NT2/D1 (cell line): Measurements from ENCODE around the gene SPATA13.

Experiments
- DNase-seq: peaks from one replicate; pipeline ENCODE4 v3.0.0-alpha.2; 2011; ENCODE audit warnings: low read depth, low spot score
- H3K27me3 ChIP-seq: 2 replicates; pipeline ENCODE4 v1.6.0; 2011; ENCODE audit warnings: mild to moderate bottlenecking; ENCODE audit not compliant: insufficient read length, insufficient read depth
- H3K36me3 ChIP-seq: 2 replicates; pipeline ENCODE4 v1.6.1; 2011; ENCODE audit warnings: mild to moderate bottlenecking, low read length, mixed read lengths; ENCODE audit not compliant: insufficient read depth, insufficient read length
- H3K4me1 ChIP-seq: 2 replicates; pipeline ENCODE4 v1.5.1; 2011; ENCODE audit not compliant: insufficient read depth, insufficient read length
- H3K4me3 ChIP-seq: 2 replicates; pipeline ENCODE4 v1.5.1; 2011; ENCODE audit warnings: low read depth; ENCODE audit not compliant: insufficient read length
- H3K9ac ChIP-seq: 2 replicates; pipeline ENCODE4 v1.6.0; 2011; ENCODE audit warnings: low read depth; ENCODE audit not compliant: insufficient read length
- H3K9me3 ChIP-seq: 2 replicates; pipeline ENCODE4 v1.5.1; 2011; ENCODE audit warnings: mild to moderate bottlenecking, low read length; ENCODE audit not compliant: insufficient read depth
- SUZ12 ChIP-seq: IDR thresholded peaks from 2 replicates; pipeline ENCODE4 v1.6.1; 2011; ENCODE audit not compliant: insufficient read length, insufficient read depth; ENCODE audit errors: extremely low read depth
- YY1 ChIP-seq: IDR thresholded peaks from 2 replicates; pipeline ENCODE4 v1.6.1; 2011; ENCODE audit not compliant: insufficient read length, insufficient read depth
- ZNF274 ChIP-seq: IDR thresholded peaks from 2 replicates; pipeline ENCODE4 v1.6.1; 2011; ENCODE audit warnings: mild to moderate bottlenecking, low read depth, low read length

SPATA13 gene

GRCh38 chr13:24225930-24226329 lies 65.4 kb downstream of the SPATA13 start:
- no peaks in the 10 kb centered on the region for H3K27me3 ChIP-seq
- no peak overlapping the region for H3K4me3 ChIP-seq
- TF ChIP-seq SUZ12 = no peak
- TF ChIP-seq YY1 = no peak
- TF ChIP-seq ZNF274 = no peak
- peaks cover 4% of the 10 kb centered on the region; the same call in 1 of the 2 replicates for H3K9me3 ChIP-seq
- DNase-seq = no peak
- H3K36me3 ChIP-seq = peaks cover 30% of the 10 kb centered on the region
- H3K4me1 ChIP-seq = no peaks in the 10 kb centered on the region
- no peak overlapping the region for H3K9ac ChIP-seq

- H3K4me3 ChIP-seq = no peak overlapping the region
- H3K9me3 ChIP-seq = peaks cover 4% of the 10 kb centered on the region; the same call in 1 of the 2 replicates
- H3K9ac ChIP-seq = no peak overlapping the region
- no peaks in the 10 kb centered on the region for H3K27me3 ChIP-seq
- H3K4me1 ChIP-seq = no peaks in the 10 kb centered on the region
- no peak for DNase-seq
- TF ChIP-seq YY1 (no peak), ZNF274 (no peak), SUZ12 (no peak)
- H3K36me3 ChIP-seq = peaks cover 30% of the 10 kb centered on the region
These were observed 66.2 kb downstream of the SPATA13 start for GRCh38 chr13:24226762-24227161.

- Histone ChIP-seq H3K9me3 (peaks cover 4% of the 10 kb centered on the region; the same call in 1 of the 2 replicates), H3K9ac (no peak overlapping the region), H3K27me3 (no peaks in the 10 kb centered on the region), H3K4me3 (no peak overlapping the region), H3K36me3 (peaks cover 15% of the 10 kb centered on the region), H3K4me1 (no peaks in the 10 kb centered on the region)
- TF ChIP-seq YY1 (no peak), SUZ12 (no peak), ZNF274 (no peak)
- peak; percentile 40 for DNase-seq
These were observed 68.4 kb downstream of the SPATA13 start for GRCh38 chr13:24228852-24229458.

GRCh38 chr13:24230428-24231072 lies 70.0 kb downstream of the SPATA13 start:
- peaks cover 3% of the 10 kb centered on the region for H3K36me3 ChIP-seq
- no peak overlapping the region for H3K4me3 ChIP-seq
- TF ChIP-seq SUZ12 = no peak
- no peak for TF ChIP-seq ZNF274
- TF ChIP-seq YY1 = no peak
- H3K4me1 ChIP-seq = no peaks in the 10 kb centered on the region
- peaks cover 4% of the 10 kb centered on the region; the same call in 1 of the 2 replicates for H3K9me3 ChIP-seq
- H3K9ac ChIP-seq = no peak overlapping the region
- H3K27me3 ChIP-seq = no peaks in the 10 kb centered on the region
- no peak for DNase-seq

- Histone ChIP-seq H3K9ac (no peak overlapping the region), H3K4me1 (no peaks in the 10 kb centered on the region), H3K4me3 (no peak overlapping the region), H3K9me3 (no peaks in the 10 kb centered on the region), H3K27me3 (no peaks in the 10 kb centered on the region), H3K36me3 (no peaks in the 10 kb centered on the region)
- DNase-seq = no peak
- TF ChIP-seq ZNF274 (no peak), SUZ12 (no peak), YY1 (no peak)
These were observed 70.9 kb downstream of the SPATA13 start for GRCh38 chr13:24231377-24231776.

GRCh38 chr13:24232037-24232436 lies 71.5 kb downstream of the SPATA13 start:
- Histone ChIP-seq H3K9ac (no peak overlapping the region), H3K4me3 (no peak overlapping the region), H3K9me3 (no peaks in the 10 kb centered on the region), H3K4me1 (no peaks in the 10 kb centered on the region), H3K36me3 (no peaks in the 10 kb centered on the region), H3K27me3 (no peaks in the 10 kb centered on the region)
- no peak for TF ChIP-seq ZNF274
- no peak for TF ChIP-seq YY1
- no peak for TF ChIP-seq SUZ12
- DNase-seq = no peak

GRCh38 chr13:24232474-24232873 lies 72.0 kb downstream of the SPATA13 start:
- Histone ChIP-seq H3K9me3 (no peaks in the 10 kb centered on the region), H3K36me3 (no peaks in the 10 kb centered on the region), H3K9ac (no peak overlapping the region), H3K4me3 (no peak overlapping the region), H3K4me1 (no peaks in the 10 kb centered on the region), H3K27me3 (no peaks in the 10 kb centered on the region)
- DNase-seq = no peak
- TF ChIP-seq ZNF274 (no peak), SUZ12 (no peak), YY1 (no peak)
